B cell (primary cell): ENCODE data around the gene KIDINS220. TPM values are rescaled to one million over a fixed set of nuclear protein-coding genes. Genes with fewer than 3 reads are reported as not detected.

Experiments used
- ATAC-seq: fragments of 200-7000 bp; cut with Tn5 transposase; one replicate; pipeline ENCODE4 v1.10.0; 2021; ENCODE audit warnings: low read depth, mild to moderate bottlenecking, moderate number of reproducible peaks, moderate library complexity
- CTCF ChIA-PET: fragments of 350-600 bp; sonication (Branson Sonifier 250); formaldehyde crosslinking; loops from one replicate; lab custom pipeline; 2021; ENCODE audit warnings: antibody characterized with exemption, inconsistent platforms; lab: Charles Lee
- POLR2A ChIA-PET: fragments of 350-600 bp; sonication (Branson Sonifier 250); formaldehyde crosslinking; loops from one replicate; lab custom pipeline; 2021; ENCODE audit warnings: antibody characterized with exemption; lab: Charles Lee
- DNase-seq: peaks from one replicate; pipeline ENCODE4 v3.0.0; 2013
- H2AFZ ChIP-seq: 2 replicates; pipeline ENCODE4 v1.6.1; 2012; ENCODE audit warnings: mild to moderate bottlenecking, low read depth, low read length; ENCODE audit not compliant: insufficient read depth, poor library complexity, severe bottlenecking
- H3K27ac ChIP-seq, 2 donors: 1 replicate in 1 of 2; 2 replicates in 1 of 2; pipeline ENCODE4 v1.5.1; 2012 to 2013; ENCODE audit warnings: low read length in 2 of 2, mild to moderate bottlenecking in 2 of 2, moderate library complexity in 1 of 2
- H3K27me3 ChIP-seq, 4 experiments: fragments of 200-600 bp in 1 of 4; sonication (generic) in 1 of 4; replicated peaks in 1 of 4; 1 replicate in 2 of 4; 2 replicates in 2 of 4; pipeline versions ENCODE4 v1.6.1 to v1.7.0; 2013 to 2016; ENCODE audit warnings: low read length in 3 of 4, mild to moderate bottlenecking in 2 of 4, mixed read lengths in 1 of 4, moderate library complexity in 1 of 4; ENCODE audit not compliant: insufficient read depth in 4 of 4, control insufficient read depth in 3 of 4; ENCODE audit errors: control extremely low read depth in 1 of 4
- H3K36me3 ChIP-seq, 2 experiments: replicated peaks in 1 of 2; 1 replicate in 1 of 2; 2 replicates in 1 of 2; pipeline versions ENCODE4 v1.6.1 to v1.7.1; 2013; ENCODE audit warnings: low read length in 1 of 2; ENCODE audit not compliant: insufficient read depth in 2 of 2, control insufficient read depth in 1 of 2; ENCODE audit errors: control extremely low read depth in 1 of 2, extremely low read depth in 1 of 2
- H3K4me1 ChIP-seq, 2 donors: fragments of 200-600 bp in 1 of 2; sonication (generic) in 1 of 2; 1 replicate in 1 of 2; 2 replicates in 1 of 2; pipeline versions ENCODE4 v1.5.1 to v1.6.1; 2013 to 2017; ENCODE audit warnings: low read length in 2 of 2; ENCODE audit not compliant: control insufficient read depth in 2 of 2, insufficient read depth in 2 of 2
- H3K4me2 ChIP-seq: replicated peaks from 2 replicates; pipeline ENCODE3; 2012; ENCODE audit warnings: mild to moderate bottlenecking, low read depth, low read length; ENCODE audit not compliant: poor library complexity, severe bottlenecking
- H3K4me3 ChIP-seq, 5 experiments: fragments of 200-600 bp in 1 of 5; sonication (generic) in 1 of 5; 1 replicate in 3 of 5; 2 replicates in 2 of 5; pipeline versions ENCODE4 v1.5.1 to v1.7.0; 2011 to 2016; ENCODE audit warnings: low read length in 4 of 5, mild to moderate bottlenecking in 4 of 5, low read depth in 2 of 5, control low read depth in 1 of 5, moderate library complexity in 1 of 5; ENCODE audit not compliant: insufficient read depth in 1 of 5; ENCODE audit errors: control extremely low read depth in 1 of 5, extremely low read depth in 1 of 5
- H3K79me2 ChIP-seq: fragments of 200-600 bp; sonication (generic); one replicate; pipeline ENCODE4 v1.6.0; 2016; ENCODE audit warnings: low read length; ENCODE audit not compliant: control insufficient read depth, insufficient read depth
- H3K9ac ChIP-seq: fragments of 200-600 bp; sonication (generic); 2 replicates; pipeline ENCODE4 v1.6.1; 2017; ENCODE audit warnings: mild to moderate bottlenecking, low read length, moderate library complexity
- H3K9me3 ChIP-seq, 3 donors: one replicate each; pipeline versions ENCODE4 v1.6.1 to v1.7.1; 2013; ENCODE audit warnings: low read length in 2 of 3; ENCODE audit not compliant: control insufficient read depth in 2 of 3, insufficient read depth in 1 of 3; ENCODE audit errors: control extremely low read depth in 1 of 3
- H4K20me1 ChIP-seq: 2 replicates; pipeline ENCODE4 v1.6.0; 2012; ENCODE audit warnings: mild to moderate bottlenecking, low read length; ENCODE audit not compliant: insufficient read depth, control insufficient read depth, poor library complexity, severe bottlenecking
- H3K27ac Mint-ChIP-seq: one replicate; pipeline ENCODE4 v1.8.0; 2021; ENCODE audit warnings: mixed read lengths
- H3K27me3 Mint-ChIP-seq: one replicate; pipeline ENCODE4 v1.8.0; 2021; ENCODE audit warnings: mixed read lengths
- H3K4me1 Mint-ChIP-seq: one replicate; pipeline ENCODE4 v1.8.0; 2021; ENCODE audit warnings: mixed read lengths
- H3K4me3 Mint-ChIP-seq: one replicate; pipeline ENCODE4 v1.8.0; 2021; ENCODE audit warnings: mixed read lengths
- H3K9me3 Mint-ChIP-seq: one replicate; pipeline ENCODE4 v1.8.0; 2022; ENCODE audit warnings: mixed read lengths; ENCODE audit not compliant: insufficient read depth
- CTCF ChIP-seq: fragments of 200-600 bp; IDR thresholded peaks from one replicate; pipeline ENCODE4 v1.8.0; 2022; ENCODE audit warnings: antibody characterized with exemption, mild to moderate bottlenecking
- EZH2 ChIP-seq: IDR thresholded peaks from 2 replicates; pipeline ENCODE4 v1.6.1; 2012; ENCODE audit warnings: borderline replicate concordance, low read depth, mild to moderate bottlenecking, moderate library complexity, low read length; ENCODE audit not compliant: insufficient read depth, poor library complexity, severe bottlenecking
- WGBS: methylation state at CpG from one replicate; pipeline ENCODE4 v1.1.5; 2013; ENCODE audit warnings: missing lambda C conversion rate; ENCODE audit not compliant: insufficient coverage; 5-methylcytosine and 5-hydroxymethylcytosine counted together
- intact Hi-C: fragments of 100-400 bp; cut with micrococcal nuclease; formaldehyde crosslinking; loops from one replicate; pipeline ENCODE4 v1.10.0; 2022
- polyA plus RNA-seq: library from polyadenylated mRNA; depleted of rRNA; stranded (reverse); fragments of >200 nt; gene quantifications from 2 replicates; pipeline ENCODE4 v1.2.3, GENCODE V29; 2012
- total RNA-seq, 2 donors: library from RNA; stranded (reverse); fragments of 120-200 nt in 1 of 2; gene quantifications; 1 replicate in 1 of 2; 2 replicates in 1 of 2; pipeline versions ENCODE4 v1.2.3 to v1.2.4, GENCODE V29; 2013 to 2022

The KIDINS220 gene
- total and polyA plus RNA-seq, 2 donors (not counting 1 experiment from before 2014, with no cell fraction given): 12.5 to 36.6 TPM

- H3K4me3 ChIP-seq: no peak overlapping the region
- no peak overlapping the region for H3K9ac ChIP-seq
- no peak overlapping the region for H3K27ac Mint-ChIP-seq
- no peaks in the 10 kb centered on the region for H3K4me1 ChIP-seq
- no peak overlapping the region for H2AFZ ChIP-seq
- peaks cover 11 to 63% of the 10 kb centered on the region in 2 experiments for H3K36me3 ChIP-seq
- no peak for TF ChIP-seq EZH2
- no peak for TF ChIP-seq CTCF
- no peak overlapping the region for H3K4me2 ChIP-seq
- ChIA-PET CTCF (no interaction called here), POLR2A (no interaction called here)
- no peak overlapping the region for H3K27ac ChIP-seq
- 100% methylated on average over 2 of the region's 4 CpGs for WGBS
- no peaks in the 10 kb centered on the region for H3K27me3 ChIP-seq
- intact Hi-C loops: no loop called here
- H3K79me2 ChIP-seq: no peaks in the 10 kb centered on the region
- no peaks in the 10 kb centered on the region for H3K9me3 Mint-ChIP-seq
- H3K9me3 ChIP-seq: no peaks in the 10 kb centered on the region
- no peak for ATAC-seq
- DNase-seq: no peak
- H3K4me1 Mint-ChIP-seq: no peaks in the 10 kb centered on the region
- H3K27me3 Mint-ChIP-seq: no peaks in the 10 kb centered on the region
- H3K4me3 Mint-ChIP-seq: no peak overlapping the region
- no peaks in the 10 kb centered on the region for H4K20me1 ChIP-seq
Observed at GRCh38 chr2:8779795-8780671, 57.4 kb downstream of the KIDINS220 start.

DNA sequence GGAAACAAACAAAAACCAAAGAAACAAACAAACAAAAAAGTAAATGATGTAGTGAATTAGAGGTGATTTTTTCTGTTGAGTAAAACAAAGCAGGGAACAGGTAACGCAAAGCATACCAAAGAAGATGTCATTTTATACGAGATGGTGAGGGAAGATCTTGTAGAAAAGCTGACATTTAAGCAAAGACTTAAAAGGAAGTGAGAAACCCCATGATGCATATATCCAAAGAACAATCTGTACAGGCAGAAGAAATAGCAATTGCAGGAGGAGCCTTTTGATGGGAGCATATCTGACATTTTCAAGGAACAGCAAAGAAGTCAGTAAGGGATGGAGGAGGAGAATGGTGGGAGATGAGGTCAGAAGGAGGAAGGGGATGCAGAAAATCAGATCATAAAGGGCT, 63.0 kb downstream of the KIDINS220 start:
- no peak for ATAC-seq
- TF ChIP-seq EZH2: no peak
- TF ChIP-seq CTCF: no peak
- Histone ChIP-seq H3K27ac (no peak overlapping the region), H2AFZ (no peak overlapping the region), H3K9me3 (no peaks in the 10 kb centered on the region), H3K4me1 (no peaks in the 10 kb centered on the region), H3K9ac (no peak overlapping the region), H3K27me3 (no peaks in the 10 kb centered on the region), H3K4me3 (no peak overlapping the region), H3K36me3 (peaks cover 21 to 46% of the 10 kb centered on the region in 2 experiments), H4K20me1 (no peaks in the 10 kb centered on the region), H3K79me2 (no peaks in the 10 kb centered on the region), H3K4me2 (no peak overlapping the region)
- Mint-ChIP-seq H3K9me3 (no peaks in the 10 kb centered on the region), H3K27me3 (no peaks in the 10 kb centered on the region), H3K4me3 (no peak overlapping the region), H3K27ac (no peak overlapping the region), H3K4me1 (no peaks in the 10 kb centered on the region)
- no peak for DNase-seq
- intact Hi-C loops: no loop called here
- WGBS: no CpG with 5 or more reads among the region's 2 CpGs
- ChIA-PET CTCF (no interaction called here), POLR2A (no interaction called here)
